Uterus (tissue), 4 donors: ENCODE results near the gene SUGP2. TPM values are rescaled to one million over a fixed set of nuclear protein-coding genes. Genes with fewer than 3 reads are reported as not detected.

Experiments
- DNase-seq, 2 donors: peaks; one replicate each; pipeline ENCODE4 v3.0.0-alpha.2; 2019 to 2020
- H3K27ac ChIP-seq, 2 donors: fragments of 200-600 bp; sonication (generic); 1 replicate in 1 of 2; 2 replicates in 1 of 2; pipeline ENCODE4 v1.5.1; 2016 to 2018
- H3K27me3 ChIP-seq, 2 donors: fragments of 200-600 bp; sonication (generic); one replicate each; pipeline ENCODE4 v1.5.1; 2018 to 2019; ENCODE audit warnings: control low read depth in 1 of 2
- H3K36me3 ChIP-seq, 2 donors: fragments of 200-600 bp; sonication (generic); one replicate each; pipeline ENCODE4 v1.5.1; 2019; ENCODE audit warnings: control low read depth in 1 of 2
- H3K4me1 ChIP-seq, 2 donors: fragments of 200-600 bp; sonication (generic); one replicate each; pipeline ENCODE4 v1.5.1; 2018 to 2019; ENCODE audit warnings: control low read depth in 1 of 2
- H3K4me3 ChIP-seq, 2 donors: fragments of 200-600 bp; sonication (generic); 1 replicate in 1 of 2; 2 replicates in 1 of 2; pipeline ENCODE4 v1.5.1; 2018 to 2019; ENCODE audit warnings: mild to moderate bottlenecking in 1 of 2
- H3K9me3 ChIP-seq, 2 donors: fragments of 200-600 bp; sonication (generic); one replicate each; pipeline ENCODE4 v1.5.1; 2019; ENCODE audit warnings: control low read depth in 1 of 2
- POLR2A ChIP-seq, 2 donors: fragments of 450-650 bp; IDR thresholded peaks; one replicate each; pipeline ENCODE4 v1.6.1; 2016; ENCODE audit warnings: antibody characterized with exemption in 2 of 2, mild to moderate bottlenecking in 1 of 2, moderate library complexity in 1 of 2
- intact Hi-C: fragments of 100-400 bp; cut with DNase I; formaldehyde crosslinking; loops from one replicate; pipeline ENCODE4 v1.15.1; 2023; ENCODE audit warnings: low total_unique reads
- total RNA-seq, 4 donors: library from RNA; depleted of rRNA in 3 of 4; stranded (reverse); fragments of >200 nt in 3 of 4; gene quantifications; one replicate each; pipeline versions ENCODE4 v1.1.0 to v1.2.4, GENCODE V29; 2014 to 2023
- TF ChIP-seq, protein P1 (sequence below), 4 experiments: fragments of 200-600 bp in 2 of 4; fragments of 450-650 bp in 2 of 4; sonication (generic) in 2 of 4; IDR thresholded peaks; one replicate each; pipeline ENCODE4 v1.5.1; 2016 to 2019; ENCODE audit warnings: antibody characterized with exemption in 4 of 4, mild to moderate bottlenecking in 2 of 4, moderate library complexity in 1 of 4
- donor health status: DM: yes; HTN: yes; CAD: no.

SUGP2 gene
- total RNA-seq, 4 donors from 2014 or later: 22.5 to 95.8 (median 53.7) TPM

DNA sequence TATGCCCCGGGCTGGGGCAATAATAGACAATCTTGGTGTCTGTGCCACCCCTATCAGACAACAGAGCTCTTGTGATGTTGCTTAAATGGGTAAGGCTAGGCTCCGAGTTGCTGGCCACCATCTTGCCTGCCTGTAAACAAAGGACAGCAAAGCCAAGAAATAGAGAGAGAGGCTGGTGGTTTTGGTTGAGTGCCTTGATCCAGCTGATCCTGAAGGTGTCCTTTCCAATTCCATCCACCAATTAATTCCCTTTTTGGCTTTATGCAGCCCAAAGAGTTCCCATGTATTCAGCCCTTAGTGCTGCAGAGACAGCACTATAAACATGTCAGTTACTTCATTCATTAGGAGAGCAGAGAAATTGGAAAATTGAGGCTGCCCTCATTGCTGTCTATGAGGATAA lies 50.6 kb downstream of the SUGP2 start:
- no peak overlapping the region for H3K27ac ChIP-seq
- TF ChIP-seq POLR2A (IDR thresholded peaks at IDR 0.05): no peak
- TF ChIP-seq, protein P1, sequence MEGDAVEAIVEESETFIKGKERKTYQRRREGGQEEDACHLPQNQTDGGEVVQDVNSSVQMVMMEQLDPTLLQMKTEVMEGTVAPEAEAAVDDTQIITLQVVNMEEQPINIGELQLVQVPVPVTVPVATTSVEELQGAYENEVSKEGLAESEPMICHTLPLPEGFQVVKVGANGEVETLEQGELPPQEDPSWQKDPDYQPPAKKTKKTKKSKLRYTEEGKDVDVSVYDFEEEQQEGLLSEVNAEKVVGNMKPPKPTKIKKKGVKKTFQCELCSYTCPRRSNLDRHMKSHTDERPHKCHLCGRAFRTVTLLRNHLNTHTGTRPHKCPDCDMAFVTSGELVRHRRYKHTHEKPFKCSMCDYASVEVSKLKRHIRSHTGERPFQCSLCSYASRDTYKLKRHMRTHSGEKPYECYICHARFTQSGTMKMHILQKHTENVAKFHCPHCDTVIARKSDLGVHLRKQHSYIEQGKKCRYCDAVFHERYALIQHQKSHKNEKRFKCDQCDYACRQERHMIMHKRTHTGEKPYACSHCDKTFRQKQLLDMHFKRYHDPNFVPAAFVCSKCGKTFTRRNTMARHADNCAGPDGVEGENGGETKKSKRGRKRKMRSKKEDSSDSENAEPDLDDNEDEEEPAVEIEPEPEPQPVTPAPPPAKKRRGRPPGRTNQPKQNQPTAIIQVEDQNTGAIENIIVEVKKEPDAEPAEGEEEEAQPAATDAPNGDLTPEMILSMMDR (IDR thresholded peaks at IDR 0.05): no peak
- DNase-seq: no peak
- H3K9me3 ChIP-seq: no peaks in the 10 kb centered on the region
- intact Hi-C loops: no loop called here
- H3K4me3 ChIP-seq: no peak overlapping the region
- H3K36me3 ChIP-seq: no peaks in the 10 kb centered on the region
- H3K4me1 ChIP-seq: no peaks in the 10 kb centered on the region
- H3K27me3 ChIP-seq: no peaks in the 10 kb centered on the region

DNA sequence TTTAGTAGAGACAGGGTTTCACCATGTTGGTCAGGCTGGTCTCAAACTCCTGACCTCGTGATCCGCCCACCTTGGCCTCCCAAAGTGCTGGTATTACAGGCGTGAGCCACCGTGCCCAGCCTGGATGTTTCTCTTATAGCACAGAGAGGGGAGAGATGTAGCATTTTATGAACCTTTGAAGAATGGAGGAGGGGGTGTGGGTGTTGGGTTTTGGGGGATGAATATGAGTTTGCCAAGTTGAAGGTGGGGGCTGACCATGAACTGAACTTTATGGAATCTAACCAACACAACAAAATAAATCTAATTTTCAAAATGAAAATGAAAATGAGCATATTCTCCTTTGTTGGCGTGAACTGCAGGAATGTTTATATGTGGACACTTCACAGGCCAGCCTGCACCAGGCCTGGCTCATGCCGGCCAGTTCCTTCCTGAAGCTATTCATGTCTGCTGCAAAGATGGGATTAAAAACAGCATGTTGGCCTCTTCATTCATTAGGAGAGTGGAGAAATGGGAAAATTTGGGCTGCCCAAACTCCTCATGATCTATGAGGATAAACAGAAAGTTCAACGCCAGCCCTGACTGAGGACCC lies 52.8 kb downstream of the SUGP2 start:
- intact Hi-C loops: no loop called here
- H3K27me3 ChIP-seq: no peaks in the 10 kb centered on the region
- H3K4me1 ChIP-seq: no peaks in the 10 kb centered on the region
- no peaks in the 10 kb centered on the region for H3K9me3 ChIP-seq
- TF ChIP-seq POLR2A (IDR thresholded peaks at IDR 0.05): no peak
- TF ChIP-seq, protein P1 (IDR thresholded peaks at IDR 0.05): no peak
- no peaks in the 10 kb centered on the region for H3K36me3 ChIP-seq
- no peak overlapping the region for H3K4me3 ChIP-seq
- DNase-seq: no peak
- H3K27ac ChIP-seq: no peak overlapping the region

DNA sequence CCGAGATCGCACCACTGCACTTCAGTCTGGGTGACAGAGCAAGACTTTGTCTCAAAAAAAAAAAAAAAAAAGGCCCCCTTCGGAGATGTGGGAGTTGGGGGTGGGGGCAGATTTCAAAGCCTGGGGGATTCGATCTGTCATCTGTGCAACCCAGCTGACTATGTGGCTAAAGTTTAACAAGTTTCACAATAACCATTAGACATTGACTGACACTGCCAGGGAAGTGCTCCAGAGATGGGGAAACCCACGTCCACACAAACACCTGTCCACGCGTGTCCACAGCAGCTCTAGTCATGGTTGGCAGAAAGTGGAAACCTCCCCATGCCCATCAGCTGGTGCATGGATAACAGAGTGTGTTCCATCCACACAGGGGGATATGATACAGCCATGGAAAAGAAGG lies 54.7 kb downstream of the SUGP2 start:
- intact Hi-C loops: no loop called here
- no peaks in the 10 kb centered on the region for H3K27me3 ChIP-seq

GRCh38 chr19:18975869-18976268 lies 57.4 kb downstream of the SUGP2 start:
- Histone ChIP-seq H3K9me3 (no peaks in the 10 kb centered on the region), H3K27me3 (no peaks in the 10 kb centered on the region), H3K36me3 (no peaks in the 10 kb centered on the region), H3K4me3 (no peak overlapping the region), H3K4me1 (no peaks in the 10 kb centered on the region), H3K27ac (no peak overlapping the region)
- intact Hi-C loops: no loop called here
- no peak for DNase-seq
- no peak for TF ChIP-seq POLR2A (IDR thresholded peaks at IDR 0.05)
- TF ChIP-seq, protein P1 (IDR thresholded peaks at IDR 0.05): no peak

More for the DNA sequence above, 54.7 kb downstream of the SUGP2 start:
- Histone ChIP-seq H3K9me3 (no peaks in the 10 kb centered on the region), H3K36me3 (no peaks in the 10 kb centered on the region), H3K27ac (no peak overlapping the region), H3K4me3 (no peak overlapping the region), H3K4me1 (no peaks in the 10 kb centered on the region)
- DNase-seq: no peak
- no peak for TF ChIP-seq POLR2A (IDR thresholded peaks at IDR 0.05)
- TF ChIP-seq, protein P1 (IDR thresholded peaks at IDR 0.05): no peak

GRCh38 chr19:18975011-18975410 lies 58.3 kb downstream of the SUGP2 start:
- H3K27me3 ChIP-seq: no peaks in the 10 kb centered on the region
- TF ChIP-seq, protein P1 (IDR thresholded peaks at IDR 0.05): no peak
- TF ChIP-seq POLR2A (IDR thresholded peaks at IDR 0.05): no peak
- H3K27ac ChIP-seq: no peak overlapping the region
- H3K36me3 ChIP-seq: no peaks in the 10 kb centered on the region
- no peaks in the 10 kb centered on the region for H3K4me1 ChIP-seq
- no peak overlapping the region for H3K4me3 ChIP-seq
- no peak for DNase-seq
- intact Hi-C loops: no loop called here
- no peaks in the 10 kb centered on the region for H3K9me3 ChIP-seq
